ENCODE measurements around the gene PDRG1. TPM values are rescaled to one million over a fixed set of nuclear protein-coding genes. Genes with fewer than 3 reads are reported as not detected.

The PDRG1 gene
- 3.0 and 3.1 TPM in 2 replicates for total RNA-seq (2012; rRNA removed)

DNA sequence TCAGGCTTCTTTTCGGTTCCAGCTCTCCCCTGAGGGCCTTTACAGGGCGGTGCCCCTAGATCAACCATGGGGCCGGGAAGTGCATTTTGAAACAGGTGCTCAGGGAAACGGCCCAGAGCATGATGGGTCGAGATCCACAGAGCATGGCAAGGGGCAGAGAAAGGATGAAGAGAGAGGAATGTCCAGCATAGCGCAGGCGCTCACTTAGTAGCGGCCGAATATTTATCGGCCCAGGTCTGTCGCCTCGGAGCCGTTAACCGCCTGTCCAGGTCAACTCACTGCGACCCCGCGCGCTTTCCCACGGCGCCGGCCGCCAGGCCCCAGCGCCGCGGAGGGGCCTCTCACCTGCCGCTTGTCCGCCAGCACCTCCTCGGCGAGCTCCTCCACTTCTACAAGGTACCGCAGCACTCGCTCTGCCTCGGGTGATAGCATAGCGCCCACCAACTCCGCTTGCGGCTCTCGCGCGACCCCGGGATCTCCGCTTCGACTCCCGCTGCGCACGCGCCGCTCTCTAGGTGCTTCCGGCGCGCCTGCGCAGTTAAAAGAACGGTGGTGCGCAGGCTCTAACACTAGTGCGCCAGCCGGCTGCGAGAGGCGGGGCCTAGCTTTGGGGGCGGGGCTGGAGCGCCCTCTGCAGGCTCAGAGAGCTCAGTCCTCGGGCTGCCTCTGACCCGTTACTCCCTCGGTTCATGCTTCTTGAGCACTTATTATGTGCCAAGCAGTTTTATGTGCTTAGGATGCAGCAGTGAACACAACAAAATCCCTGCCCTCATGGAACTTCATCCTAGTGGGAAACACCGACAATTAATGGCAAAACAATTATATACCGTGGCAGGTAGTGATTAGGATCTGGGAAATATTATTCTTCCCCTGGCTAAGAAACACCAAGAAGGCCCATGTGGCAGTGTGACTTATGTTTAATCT, at the start of gene PDRG1:
Gene PDRG1 (minus strand): TSS at position 517 of the 924 bp plus-strand sequence. CDS start 85 bp downstream, at position 432.
- H3K9ac ChIP-seq (ENCODE audit: low read depth, low read length) = peak within 1 kb of the TSS; percentile 97
- peak within 1 kb of the TSS; percentile 94 for H3K4me2 ChIP-seq (ENCODE audit: low read length)
- H3K4me3 ChIP-seq (ENCODE audit: low read length) = peak within 1 kb of the TSS; percentile 96
- peaks cover 20% of the 10 kb centered on the region for H3K27me3 ChIP-seq (ENCODE audit: control insufficient read depth, insufficient read depth, low read length)
- H3K9me3 ChIP-seq (replicated peaks; ENCODE audit: low read length) = no peaks in the 10 kb centered on the region
- peaks cover 9% of the 10 kb centered on the region for H3K4me1 ChIP-seq (ENCODE audit: control insufficient read depth, insufficient read depth, low read length)
- peaks cover 23% of the 10 kb centered on the region for H3K36me3 ChIP-seq (ENCODE audit: insufficient read depth, low read length)

DNA sequence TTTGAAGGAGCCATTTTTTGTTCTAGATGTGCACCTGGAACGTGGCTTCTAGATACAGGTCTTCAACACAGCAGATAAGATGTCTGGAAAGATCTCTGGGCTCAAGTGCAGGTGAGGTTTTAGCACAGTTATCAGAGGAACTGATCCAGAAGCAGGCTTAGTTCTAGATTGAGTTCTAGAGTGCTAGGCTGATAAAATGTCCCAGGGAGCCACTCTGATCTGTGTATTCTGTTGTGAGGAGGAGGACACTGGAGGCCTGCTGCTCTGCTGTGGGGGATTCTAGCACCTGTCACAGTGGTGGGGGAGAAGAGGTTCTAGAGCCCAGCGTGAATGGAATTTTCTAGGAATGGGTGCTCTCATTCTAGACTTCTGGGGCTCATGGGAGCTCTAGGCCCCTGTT, 46.4 kb upstream of the PDRG1 start:
- H3K4me2 ChIP-seq (ENCODE audit: low read length) = no peak overlapping the region
- H3K36me3 ChIP-seq (ENCODE audit: insufficient read depth, low read length) = no peaks in the 10 kb centered on the region

GRCh38 chr20:31996996-31997395, 45.1 kb upstream of the PDRG1 start:
- H3K4me1 ChIP-seq (ENCODE audit: control insufficient read depth, insufficient read depth, low read length) = no peaks in the 10 kb centered on the region
- no peak overlapping the region for H3K9ac ChIP-seq (ENCODE audit: low read depth, low read length)
- no peak overlapping the region for H3K4me3 ChIP-seq (ENCODE audit: low read length)
- no peak overlapping the region for H3K4me2 ChIP-seq (ENCODE audit: low read length)
- H3K36me3 ChIP-seq (ENCODE audit: insufficient read depth, low read length) = no peaks in the 10 kb centered on the region
- peaks cover 81% of the 10 kb centered on the region for H3K27me3 ChIP-seq (ENCODE audit: control insufficient read depth, insufficient read depth, low read length)
- no peaks in the 10 kb centered on the region for H3K9me3 ChIP-seq (replicated peaks; ENCODE audit: low read length)

More for the DNA sequence above, 46.4 kb upstream of the PDRG1 start:
- H3K4me3 ChIP-seq (ENCODE audit: low read length) = no peak overlapping the region
- H3K27me3 ChIP-seq (ENCODE audit: control insufficient read depth, insufficient read depth, low read length) = peaks cover 77% of the 10 kb centered on the region
- H3K9me3 ChIP-seq (replicated peaks; ENCODE audit: low read length) = no peaks in the 10 kb centered on the region
- H3K9ac ChIP-seq (ENCODE audit: low read depth, low read length) = no peak overlapping the region
- H3K4me1 ChIP-seq (ENCODE audit: control insufficient read depth, insufficient read depth, low read length) = no peaks in the 10 kb centered on the region

DNA sequence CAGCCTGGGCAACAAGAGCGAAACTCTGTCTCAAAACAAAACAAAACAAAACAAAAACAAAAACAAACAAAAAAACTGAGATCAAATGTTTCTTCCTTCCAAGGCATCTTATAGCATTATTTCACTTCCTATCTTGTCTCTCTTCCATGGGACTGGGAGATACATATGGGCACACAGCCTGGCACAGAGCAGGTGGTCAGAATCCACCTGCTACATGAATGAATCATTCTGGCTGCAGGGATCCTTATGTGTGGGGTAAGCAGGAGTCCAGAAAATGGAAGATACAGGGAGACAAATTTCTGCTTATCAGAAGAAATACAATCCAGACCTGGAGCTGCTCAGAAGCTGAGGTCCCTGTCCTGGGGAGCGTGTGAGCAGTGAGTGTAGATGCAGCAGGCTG, 40.2 kb upstream of the PDRG1 start:
- no peak overlapping the region for H3K4me3 ChIP-seq (ENCODE audit: low read length)
- peaks cover 61% of the 10 kb centered on the region for H3K27me3 ChIP-seq (ENCODE audit: control insufficient read depth, insufficient read depth, low read length)
- H3K36me3 ChIP-seq (ENCODE audit: insufficient read depth, low read length) = no peaks in the 10 kb centered on the region
- no peaks in the 10 kb centered on the region for H3K4me1 ChIP-seq (ENCODE audit: control insufficient read depth, insufficient read depth, low read length)
- H3K9ac ChIP-seq (ENCODE audit: low read depth, low read length) = no peak overlapping the region
- no peak overlapping the region for H3K4me2 ChIP-seq (ENCODE audit: low read length)
- no peaks in the 10 kb centered on the region for H3K9me3 ChIP-seq (replicated peaks; ENCODE audit: low read length)

DNA sequence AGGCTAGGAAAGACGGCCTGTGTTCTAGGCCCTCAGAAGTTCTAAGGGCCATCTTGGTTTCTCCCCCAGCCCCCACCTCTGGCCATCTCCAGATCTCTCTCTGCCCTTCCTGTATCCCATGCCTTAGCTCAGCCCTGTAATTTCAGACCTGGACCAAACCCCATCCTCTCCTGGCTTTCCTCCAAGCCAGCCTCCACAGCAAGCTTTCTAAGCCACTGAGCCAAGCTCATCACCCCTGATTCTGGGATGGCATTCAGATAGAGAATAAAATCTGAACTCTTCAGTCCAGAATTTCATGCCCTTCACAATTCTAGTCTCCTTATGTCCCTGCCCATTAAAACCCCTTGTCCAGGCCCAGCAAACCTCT, 39.5 kb upstream of the PDRG1 start:
- Histone ChIP-seq H3K9ac (ENCODE audit: low read depth, low read length) (no peak overlapping the region), H3K4me2 (ENCODE audit: low read length) (no peak overlapping the region), H3K4me1 (ENCODE audit: control insufficient read depth, insufficient read depth, low read length) (no peaks in the 10 kb centered on the region), H3K36me3 (ENCODE audit: insufficient read depth, low read length) (no peaks in the 10 kb centered on the region), H3K4me3 (ENCODE audit: low read length) (no peak overlapping the region), H3K9me3 (replicated peaks; ENCODE audit: low read length) (no peaks in the 10 kb centered on the region), H3K27me3 (ENCODE audit: control insufficient read depth, insufficient read depth, low read length) (peaks cover 61% of the 10 kb centered on the region)

DNA sequence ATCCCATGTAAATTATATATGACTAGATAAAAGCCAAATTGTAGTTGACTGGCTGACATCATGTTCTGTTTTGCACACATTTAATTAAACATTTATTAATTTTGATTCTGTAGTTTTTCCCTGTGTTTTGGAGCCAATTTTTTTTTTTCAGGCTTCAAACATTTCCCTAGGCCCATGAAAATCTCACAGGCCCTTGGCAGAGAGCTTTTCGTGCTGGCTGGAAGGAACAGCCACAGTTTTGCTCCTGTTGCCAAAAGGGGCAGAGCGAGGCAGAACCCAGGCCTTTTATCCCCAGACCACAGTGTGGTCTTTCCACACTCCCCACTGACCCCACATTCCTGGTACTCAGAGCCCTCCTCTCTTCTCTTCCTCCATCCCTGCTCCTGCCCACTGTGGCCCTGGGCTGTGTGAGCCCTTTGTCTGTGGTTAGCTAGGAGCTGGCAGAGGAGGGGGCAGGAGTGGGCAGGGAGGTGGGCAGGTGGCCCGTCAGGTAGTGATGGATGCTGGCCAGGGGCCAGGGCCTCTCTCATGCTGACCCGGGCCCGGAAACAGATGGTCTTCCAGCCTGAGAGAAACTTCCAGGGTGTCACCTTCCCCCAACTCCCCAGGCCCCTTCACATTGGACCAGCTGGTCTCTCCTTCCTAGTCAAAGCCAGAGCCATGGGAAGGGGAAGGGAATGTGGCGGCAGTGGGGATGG, 38.9 kb upstream of the PDRG1 start:
- Histone ChIP-seq H3K9ac (ENCODE audit: low read depth, low read length) (no peak overlapping the region), H3K9me3 (replicated peaks; ENCODE audit: low read length) (no peaks in the 10 kb centered on the region), H3K4me1 (ENCODE audit: control insufficient read depth, insufficient read depth, low read length) (no peaks in the 10 kb centered on the region), H3K4me2 (ENCODE audit: low read length) (no peak overlapping the region), H3K27me3 (ENCODE audit: control insufficient read depth, insufficient read depth, low read length) (peaks cover 57% of the 10 kb centered on the region), H3K36me3 (ENCODE audit: insufficient read depth, low read length) (no peaks in the 10 kb centered on the region), H3K4me3 (ENCODE audit: low read length) (no peak overlapping the region)

DNA sequence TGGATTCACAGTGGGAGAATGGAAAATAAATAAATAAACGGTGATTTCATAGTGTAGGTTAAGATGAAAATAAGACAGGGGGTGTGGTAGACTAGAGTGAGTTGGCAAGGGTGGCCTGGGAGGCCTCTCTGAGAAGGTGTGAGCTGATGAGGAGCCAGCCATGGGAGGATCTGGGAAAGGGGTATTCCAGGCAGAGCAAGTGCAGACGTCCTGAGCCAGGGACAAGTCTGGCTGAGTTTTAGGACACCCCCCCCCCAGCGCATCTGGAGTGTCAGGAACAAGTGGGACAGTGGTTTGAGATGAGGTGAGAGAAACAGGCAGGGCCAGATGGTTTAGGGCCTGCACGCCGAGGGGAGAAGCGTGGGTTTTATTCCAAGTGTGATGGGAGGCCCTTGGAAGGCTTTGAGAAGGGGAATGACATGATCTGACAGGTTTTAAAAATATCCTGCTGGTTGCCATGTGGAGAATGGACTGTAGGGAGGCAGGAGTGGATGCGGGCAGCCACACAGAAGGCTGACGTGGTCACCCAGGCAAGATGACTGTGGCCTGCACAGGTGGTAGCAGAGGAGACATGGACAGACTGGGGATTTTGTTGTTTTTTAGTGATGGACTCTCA, 37.3 kb upstream of the PDRG1 start:
- Histone ChIP-seq H3K4me1 (ENCODE audit: control insufficient read depth, insufficient read depth, low read length) (no peaks in the 10 kb centered on the region), H3K9me3 (replicated peaks; ENCODE audit: low read length) (no peaks in the 10 kb centered on the region), H3K27me3 (ENCODE audit: control insufficient read depth, insufficient read depth, low read length) (peaks cover 54% of the 10 kb centered on the region), H3K4me3 (ENCODE audit: low read length) (no peak overlapping the region), H3K9ac (ENCODE audit: low read depth, low read length) (no peak overlapping the region), H3K4me2 (ENCODE audit: low read length) (no peak overlapping the region), H3K36me3 (ENCODE audit: insufficient read depth, low read length) (no peaks in the 10 kb centered on the region)

DNA sequence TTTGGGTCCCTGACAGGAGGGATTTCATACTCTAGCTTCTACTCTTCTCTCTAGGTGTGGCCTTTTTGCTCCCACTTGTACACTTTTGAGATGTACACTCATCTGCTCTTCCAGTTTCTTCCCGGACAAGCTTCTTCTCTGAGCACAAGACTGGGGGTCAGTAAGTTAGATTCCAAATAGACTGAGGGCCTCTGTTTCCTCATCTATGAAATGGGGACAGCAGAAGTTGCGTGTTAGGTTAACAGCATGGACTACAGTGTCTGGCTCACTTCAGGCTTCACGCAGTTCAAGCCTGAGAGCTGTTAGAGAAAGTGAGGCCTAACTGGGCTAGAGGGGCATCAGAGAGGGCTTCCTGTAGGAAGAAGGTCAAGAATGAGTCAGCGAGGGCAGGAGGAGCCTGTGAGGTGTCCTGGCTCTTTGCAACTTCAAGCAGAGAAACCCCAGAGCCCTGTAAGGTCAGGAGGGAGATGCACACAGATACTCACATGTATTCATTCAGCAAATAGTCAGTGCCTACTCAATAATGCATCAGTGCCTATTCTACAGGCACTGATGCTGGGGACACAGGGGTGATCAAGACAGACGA, 36.7 kb upstream of the PDRG1 start:
- Histone ChIP-seq H3K36me3 (ENCODE audit: insufficient read depth, low read length) (no peaks in the 10 kb centered on the region), H3K4me1 (ENCODE audit: control insufficient read depth, insufficient read depth, low read length) (no peaks in the 10 kb centered on the region), H3K4me2 (ENCODE audit: low read length) (no peak overlapping the region), H3K4me3 (ENCODE audit: low read length) (no peak overlapping the region), H3K27me3 (ENCODE audit: control insufficient read depth, insufficient read depth, low read length) (peaks cover 49% of the 10 kb centered on the region), H3K9ac (ENCODE audit: low read depth, low read length) (no peak overlapping the region), H3K9me3 (replicated peaks; ENCODE audit: low read length) (no peaks in the 10 kb centered on the region)

GRCh38 chr20:31987744-31988143, 35.9 kb upstream of the PDRG1 start:
- Histone ChIP-seq H3K27me3 (ENCODE audit: control insufficient read depth, insufficient read depth, low read length) (peaks cover 45% of the 10 kb centered on the region), H3K4me2 (ENCODE audit: low read length) (no peak overlapping the region), H3K36me3 (ENCODE audit: insufficient read depth, low read length) (no peaks in the 10 kb centered on the region), H3K4me3 (ENCODE audit: low read length) (no peak overlapping the region), H3K9me3 (replicated peaks; ENCODE audit: low read length) (no peaks in the 10 kb centered on the region), H3K9ac (ENCODE audit: low read depth, low read length) (no peak overlapping the region), H3K4me1 (ENCODE audit: control insufficient read depth, insufficient read depth, low read length) (no peaks in the 10 kb centered on the region)

DNA sequence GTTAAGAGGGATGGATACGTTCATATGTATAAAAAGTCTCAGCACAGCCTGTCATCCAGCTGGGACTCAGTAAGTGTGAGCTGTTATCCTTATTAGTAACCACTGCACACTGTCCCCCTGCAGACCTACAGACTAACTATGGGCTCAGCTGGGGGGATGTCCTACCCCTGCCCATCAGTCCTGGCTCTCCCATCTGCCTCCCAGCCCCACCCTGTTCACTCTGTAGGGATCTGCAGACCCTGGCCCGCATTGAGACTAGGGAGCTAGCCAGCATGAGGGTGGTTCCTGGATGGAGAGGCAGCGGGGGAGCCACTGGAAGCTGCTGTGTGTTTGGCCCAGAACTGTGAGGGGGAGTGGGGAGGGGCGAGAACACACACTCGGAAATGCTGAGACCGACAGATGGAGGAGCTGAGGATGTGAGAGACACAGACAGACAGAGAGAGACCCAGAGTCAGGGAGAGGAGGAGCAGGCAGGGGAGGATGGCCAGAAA, 33.2 kb upstream of the PDRG1 start:
- no peaks in the 10 kb centered on the region for H3K4me1 ChIP-seq (ENCODE audit: control insufficient read depth, insufficient read depth, low read length)
- H3K36me3 ChIP-seq (ENCODE audit: insufficient read depth, low read length) = no peaks in the 10 kb centered on the region
- no peaks in the 10 kb centered on the region for H3K9me3 ChIP-seq (replicated peaks; ENCODE audit: low read length)
- H3K9ac ChIP-seq (ENCODE audit: low read depth, low read length) = no peak overlapping the region
- no peak overlapping the region for H3K4me2 ChIP-seq (ENCODE audit: low read length)
- H3K27me3 ChIP-seq (ENCODE audit: control insufficient read depth, insufficient read depth, low read length) = peaks cover 33% of the 10 kb centered on the region
- H3K4me3 ChIP-seq (ENCODE audit: low read length) = no peak overlapping the region

DNA sequence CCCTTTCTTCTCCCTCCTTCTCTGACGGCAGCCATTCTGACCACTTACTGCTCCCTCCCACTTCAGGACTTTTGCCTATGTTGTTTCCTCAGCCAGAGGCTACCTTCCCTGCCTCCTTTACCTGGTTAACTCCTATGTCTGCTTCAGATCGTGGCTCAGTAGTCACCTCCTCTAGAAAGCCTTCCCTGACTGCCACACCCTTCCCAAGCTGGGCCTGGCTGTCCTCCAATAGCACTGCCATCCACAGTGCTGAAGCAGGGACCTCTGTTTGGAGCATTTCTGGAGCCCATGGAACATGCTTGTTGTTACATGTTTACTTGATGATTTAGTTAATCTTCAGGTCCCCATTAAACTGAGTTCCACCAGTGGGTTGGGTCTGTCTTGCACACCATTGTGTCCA, 29.9 kb upstream of the PDRG1 start:
- peaks cover 44% of the 10 kb centered on the region for H3K27me3 ChIP-seq (ENCODE audit: control insufficient read depth, insufficient read depth, low read length)
- H3K36me3 ChIP-seq (ENCODE audit: insufficient read depth, low read length) = no peaks in the 10 kb centered on the region
- no peak overlapping the region for H3K9ac ChIP-seq (ENCODE audit: low read depth, low read length)
- H3K4me1 ChIP-seq (ENCODE audit: control insufficient read depth, insufficient read depth, low read length) = no peaks in the 10 kb centered on the region
- H3K4me2 ChIP-seq (ENCODE audit: low read length) = no peak overlapping the region
- no peak overlapping the region for H3K4me3 ChIP-seq (ENCODE audit: low read length)
- H3K9me3 ChIP-seq (replicated peaks; ENCODE audit: low read length) = no peaks in the 10 kb centered on the region

Data from skeletal muscle satellite cell (primary cell).